Jurkat, Clone E6-1 (cell line): ENCODE data around the gene GAK.

ENCODE experiments used
- DNase-seq: peaks from one replicate; pipeline ENCODE4 v3.0.0-alpha.2; 2011; ENCODE audit warnings: low read depth, low spot score
- H3K4me3 ChIP-seq: 2 replicates; pipeline ENCODE4 v1.5.1; 2011; ENCODE audit warnings: mild to moderate bottlenecking, low read length, control low read depth, moderate library complexity

The GAK gene

DNA sequence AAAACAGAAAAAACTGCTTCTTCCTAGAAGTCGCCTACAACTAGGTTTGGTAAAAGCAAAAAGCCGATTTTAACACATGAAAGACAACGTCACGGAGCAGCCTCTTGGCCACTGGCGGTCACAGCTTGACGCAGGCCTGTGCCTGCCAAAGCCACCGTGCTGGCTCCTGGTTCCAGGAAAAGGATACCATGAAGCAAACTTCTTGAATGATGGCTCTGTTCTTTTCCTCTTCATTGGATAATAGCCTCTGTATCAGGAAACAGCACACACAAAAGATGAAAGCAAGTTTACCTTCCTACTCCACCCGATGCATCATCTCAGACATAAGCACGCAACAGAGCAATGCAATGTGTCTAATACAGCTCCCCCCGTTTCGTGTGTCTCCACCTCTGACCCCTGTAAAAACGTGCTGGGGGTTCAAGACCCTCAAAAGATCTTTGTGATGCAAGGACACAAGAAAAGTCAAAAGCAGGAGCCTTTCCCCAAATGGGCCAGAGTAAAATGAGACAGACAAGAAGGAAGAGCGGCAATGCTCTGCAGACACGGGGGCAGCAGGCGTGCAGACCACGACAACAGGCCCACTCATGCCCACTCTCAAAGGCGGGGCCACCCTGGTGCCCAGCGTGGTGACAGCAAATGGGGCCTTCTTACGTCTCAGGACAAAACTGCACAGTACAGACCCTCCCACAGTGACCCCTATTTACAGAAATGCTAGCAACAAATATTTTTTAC is 19.4 kb downstream of the GAK start:
- DNase-seq = no peak
- no peak overlapping the region for H3K4me3 ChIP-seq

DNA sequence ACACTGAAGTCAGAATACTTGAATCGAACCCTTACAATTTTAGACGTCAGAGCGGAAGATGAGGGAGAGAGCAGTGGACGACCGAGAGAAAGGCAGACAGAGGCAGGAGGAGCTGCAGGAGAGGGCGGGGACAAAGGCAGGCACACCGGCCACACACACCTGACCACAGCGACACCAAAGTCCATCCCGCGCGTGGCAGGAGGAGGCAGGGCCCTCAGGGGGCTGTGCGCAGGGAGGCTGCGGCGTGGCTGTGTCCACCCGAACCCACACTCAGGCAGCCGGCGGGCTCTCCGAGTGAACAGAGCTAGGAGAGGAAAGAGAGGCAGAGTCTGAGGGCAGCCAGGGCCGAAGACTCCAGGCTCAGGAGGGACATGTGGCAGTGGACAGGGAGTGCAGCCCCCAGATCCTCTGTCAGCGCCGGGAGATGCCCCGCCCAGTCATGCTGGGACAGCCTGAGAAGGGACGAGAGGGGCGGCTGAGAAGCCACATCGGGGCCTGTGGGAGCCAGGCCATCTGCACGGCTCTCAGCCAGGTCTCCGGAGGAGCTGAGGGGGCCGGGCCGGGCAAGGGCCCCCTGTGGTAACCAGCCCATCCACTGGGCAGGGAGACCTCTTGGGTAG is 20.1 kb downstream of the GAK start:
- no peak for DNase-seq
- no peak overlapping the region for H3K4me3 ChIP-seq

DNA sequence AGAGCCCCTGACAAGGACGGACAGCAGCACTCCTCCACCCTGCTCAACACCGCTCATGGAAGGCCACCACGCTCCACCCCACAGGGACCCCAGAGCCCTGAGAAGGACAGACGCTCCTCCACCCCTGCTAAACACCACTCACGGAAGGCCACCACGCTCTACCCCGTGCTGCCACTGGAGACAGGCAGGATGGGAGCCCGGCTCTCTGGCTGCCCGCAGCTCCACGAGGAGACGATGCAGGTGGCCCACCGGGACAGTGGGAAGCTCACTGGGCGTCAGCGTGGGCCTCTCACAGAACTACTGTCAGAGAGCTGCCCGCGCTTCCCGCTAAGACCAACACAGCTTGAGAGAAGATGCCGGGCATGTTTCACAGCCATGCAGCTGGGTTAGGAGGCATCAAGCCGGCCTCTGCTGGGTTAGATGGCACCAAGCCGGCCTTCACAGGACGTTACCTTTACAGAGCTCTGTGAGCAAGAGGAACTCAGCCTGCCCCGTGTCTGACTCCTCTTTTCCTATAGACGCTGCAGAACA is 20.8 kb downstream of the GAK start:
- no peak overlapping the region for H3K4me3 ChIP-seq
- DNase-seq = no peak

GRCh38 chr4:910366-911091 is 21.6 kb downstream of the GAK start:
- H3K4me3 ChIP-seq = no peak overlapping the region
- DNase-seq = no peak

- no peak for DNase-seq
Observed at GRCh38 chr4:909821-910220, 22.3 kb downstream of the GAK start.

DNA sequence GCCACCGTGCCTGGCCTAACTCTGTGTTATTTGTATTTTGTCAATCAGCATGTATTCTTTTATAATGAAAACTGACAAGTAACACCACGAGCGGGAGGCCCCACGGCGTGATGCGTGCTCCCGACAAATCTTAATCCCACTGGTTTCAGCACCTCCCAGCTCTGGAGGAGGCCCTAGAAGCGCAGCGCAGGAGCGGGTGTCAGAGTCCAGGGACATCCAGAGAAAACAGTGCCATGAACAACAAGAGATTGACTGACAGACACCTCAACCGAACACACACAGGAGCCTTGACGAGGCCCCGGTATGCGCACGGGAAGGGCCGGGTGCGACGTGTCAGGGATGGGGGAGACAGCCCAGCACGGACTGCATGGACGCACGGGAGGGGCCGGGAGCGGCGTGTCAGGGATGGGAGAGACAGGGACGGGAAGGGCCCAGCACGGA is 23.0 kb downstream of the GAK start:
- H3K4me3 ChIP-seq = no peak overlapping the region
- DNase-seq = no peak

More at GRCh38 chr4:909821-910220, 22.3 kb downstream of the GAK start:
- H3K4me3 ChIP-seq = no peak overlapping the region

DNA sequence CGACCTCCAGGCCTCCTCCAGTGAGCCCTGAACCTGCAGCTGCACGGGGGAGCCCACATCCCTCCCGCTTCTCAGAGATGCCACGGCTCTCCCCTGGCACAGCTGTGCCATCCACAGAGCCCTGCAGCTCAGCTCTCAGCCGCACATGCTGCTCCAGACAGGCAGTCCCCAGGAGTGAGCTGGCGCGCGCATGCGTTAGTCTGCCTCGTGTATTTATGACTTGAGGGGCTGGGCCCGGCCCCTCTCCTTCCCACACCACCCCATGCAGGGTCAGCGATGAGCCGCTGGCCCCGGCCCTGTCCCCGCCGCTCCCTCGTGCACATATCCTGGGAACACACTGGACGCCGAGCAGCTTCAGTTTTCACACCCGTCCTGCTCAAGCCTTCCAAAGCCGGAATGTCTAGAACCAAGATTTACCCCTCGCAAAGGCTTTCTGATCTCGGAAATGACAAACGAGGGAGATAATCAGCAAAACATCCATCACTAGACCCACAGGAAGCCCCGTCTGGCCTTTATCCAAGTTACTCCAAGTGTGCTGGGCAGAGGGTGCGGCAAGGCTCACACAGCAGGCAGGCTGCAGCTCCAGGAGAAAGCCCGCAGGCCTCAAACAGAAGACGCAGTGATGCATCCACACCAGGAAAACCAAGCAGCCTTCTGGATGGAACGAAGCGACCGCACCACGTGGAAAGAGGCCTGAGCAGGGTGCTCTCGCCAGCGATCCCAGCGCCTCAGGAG is 24.3 kb downstream of the GAK start:
- no peak overlapping the region for H3K4me3 ChIP-seq
- DNase-seq = no peak

- DNase-seq = no peak
- no peak overlapping the region for H3K4me3 ChIP-seq
Observed at GRCh38 chr4:907103-907400, 25.1 kb downstream of the GAK start.

DNA sequence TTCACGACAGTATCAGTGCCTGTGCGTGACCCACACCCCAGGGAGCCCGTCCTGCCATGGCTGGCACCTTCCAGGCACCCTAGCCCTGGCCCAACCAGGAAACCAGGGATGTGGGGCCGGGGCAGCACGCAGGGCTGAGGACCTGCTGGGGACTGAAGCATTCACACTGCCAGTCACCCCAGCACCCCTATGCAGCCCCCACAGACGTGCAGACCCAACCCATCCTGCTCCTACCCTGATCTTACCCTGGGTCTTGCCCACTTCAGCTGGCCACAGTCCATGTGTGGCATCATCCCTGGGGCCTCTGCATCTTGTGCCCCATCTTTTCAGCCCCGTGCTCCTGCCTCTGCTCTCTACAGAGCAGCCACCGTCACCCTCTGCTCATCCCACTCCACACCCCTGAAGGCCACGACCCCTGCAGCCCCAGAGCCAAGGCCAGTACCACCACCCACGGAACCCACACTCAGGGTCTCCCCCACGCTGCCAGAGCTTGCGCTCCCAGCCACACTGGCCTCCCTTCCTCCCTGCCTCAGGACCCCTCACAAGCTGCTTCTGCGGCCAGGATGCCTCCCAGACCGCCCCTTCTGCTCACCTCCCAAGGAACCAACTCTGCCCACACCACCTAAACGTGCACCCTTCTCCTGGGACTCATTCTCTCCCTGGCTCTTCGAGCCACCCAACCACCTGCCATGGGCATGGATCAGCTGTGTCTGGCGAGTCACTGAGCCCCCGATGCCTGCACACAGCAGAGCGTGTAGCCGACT is 25.6 kb downstream of the GAK start:
- H3K4me3 ChIP-seq = no peak overlapping the region
- DNase-seq = no peak

- no peak overlapping the region for H3K4me3 ChIP-seq
- no peak for DNase-seq
Observed at GRCh38 chr4:905485-906338, 26.4 kb downstream of the GAK start.

- DNase-seq = no peak
Observed at GRCh38 chr4:903066-904046, 28.8 kb downstream of the GAK start.

DNA sequence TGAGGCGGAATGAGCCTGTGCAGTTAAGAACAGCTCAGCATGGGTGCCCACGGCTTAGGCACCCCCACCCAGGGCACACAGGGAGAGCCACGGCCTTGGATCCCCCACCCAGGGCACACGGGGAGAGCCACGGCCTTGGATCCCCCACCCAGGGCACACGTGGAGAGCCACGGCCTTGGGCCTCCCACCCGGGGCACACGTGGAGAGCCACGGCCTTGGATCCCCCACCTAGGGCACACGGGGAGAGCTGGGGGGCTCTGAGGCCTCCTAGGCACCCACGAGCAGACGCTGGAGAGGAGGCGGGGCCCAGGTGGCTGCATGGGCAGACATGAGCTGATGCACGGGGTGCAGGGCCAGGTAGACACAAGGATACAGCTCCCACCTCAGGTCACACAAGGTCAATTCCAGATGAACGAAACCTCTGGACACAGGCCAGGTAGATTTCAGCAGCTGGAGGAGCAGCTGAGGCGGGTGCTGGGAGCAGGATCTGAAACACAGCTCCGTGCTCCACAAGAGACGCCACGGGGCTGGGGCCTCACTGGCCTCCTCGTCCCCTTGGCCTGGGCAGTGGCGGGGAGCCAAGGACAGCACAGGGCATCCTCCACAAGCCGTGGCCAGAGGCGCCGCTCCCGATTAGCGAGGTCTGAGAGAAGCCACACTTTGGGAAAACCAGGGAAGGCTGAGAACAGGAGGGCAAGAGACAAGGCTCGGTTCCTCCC is 30.8 kb downstream of the GAK start:
- DNase-seq = no peak
- no peak overlapping the region for H3K4me3 ChIP-seq

More at GRCh38 chr4:903066-904046, 28.8 kb downstream of the GAK start:
- H3K4me3 ChIP-seq = no peak overlapping the region

DNA sequence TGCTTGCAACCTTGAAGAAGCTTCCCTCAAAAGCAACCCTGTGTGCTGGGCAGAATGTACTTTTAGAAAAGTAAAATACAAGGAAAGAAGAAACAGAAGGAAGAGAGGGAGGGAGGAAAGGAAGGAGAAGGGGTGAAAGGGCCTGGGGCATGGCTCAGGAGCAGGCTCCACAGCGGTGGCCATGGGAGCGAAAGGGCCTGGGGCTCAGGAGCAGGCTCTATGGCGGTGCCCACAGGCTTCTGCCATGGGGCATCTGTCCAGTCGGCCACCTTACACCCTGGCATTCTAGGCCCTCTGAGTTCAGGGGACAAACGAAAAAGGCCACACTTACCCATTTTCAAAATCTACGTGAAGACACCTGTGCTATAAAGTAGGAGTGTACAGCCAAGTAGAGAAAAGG is 31.4 kb downstream of the GAK start:
- H3K4me3 ChIP-seq = no peak overlapping the region
- DNase-seq = no peak

DNA sequence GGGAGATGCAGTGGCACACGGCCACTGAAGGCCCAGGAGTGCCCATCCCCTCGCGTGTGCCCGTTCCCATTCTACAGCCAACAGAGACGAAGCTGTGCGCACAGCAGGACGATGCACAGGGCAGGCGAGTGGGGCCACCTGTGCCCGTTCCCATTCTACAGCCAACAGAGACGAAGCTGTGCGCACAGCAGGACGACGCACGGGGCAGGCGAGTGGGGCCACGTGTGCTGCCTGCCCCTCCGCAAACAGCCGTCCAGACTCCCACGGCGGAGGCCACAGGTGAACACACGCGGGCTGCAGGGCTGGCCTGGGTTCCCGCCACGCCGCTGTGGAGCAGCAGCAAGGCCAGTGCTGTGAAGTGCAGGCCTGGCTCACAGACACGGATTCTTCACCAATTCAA is 32.0 kb downstream of the GAK start:
- DNase-seq = no peak

DNA sequence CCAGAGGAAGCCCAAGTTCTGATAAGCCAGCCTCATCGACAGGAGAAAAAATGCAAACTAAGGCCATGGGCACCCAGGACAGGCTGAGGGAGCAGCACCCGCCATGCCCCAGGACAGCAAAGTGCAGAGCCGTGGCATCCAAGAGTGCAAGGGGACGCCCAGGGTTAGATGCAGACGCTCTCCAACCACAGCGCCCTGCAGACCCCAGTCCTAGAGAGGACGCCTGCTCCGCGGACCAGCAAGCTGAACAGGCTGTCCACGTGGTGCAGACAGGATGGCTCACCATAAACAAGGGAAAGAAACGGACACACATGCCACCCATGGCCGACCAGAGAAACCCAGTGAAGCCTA is 32.6 kb downstream of the GAK start:
- no peak for DNase-seq
- no peak overlapping the region for H3K4me3 ChIP-seq

More for the DNA sequence above, 32.0 kb downstream of the GAK start:
- no peak overlapping the region for H3K4me3 ChIP-seq

GRCh38 chr4:898869-899555 is 33.1 kb downstream of the GAK start:
- no peak overlapping the region for H3K4me3 ChIP-seq
- no peak for DNase-seq
